ENCODE data around the gene DBP.

DNA sequence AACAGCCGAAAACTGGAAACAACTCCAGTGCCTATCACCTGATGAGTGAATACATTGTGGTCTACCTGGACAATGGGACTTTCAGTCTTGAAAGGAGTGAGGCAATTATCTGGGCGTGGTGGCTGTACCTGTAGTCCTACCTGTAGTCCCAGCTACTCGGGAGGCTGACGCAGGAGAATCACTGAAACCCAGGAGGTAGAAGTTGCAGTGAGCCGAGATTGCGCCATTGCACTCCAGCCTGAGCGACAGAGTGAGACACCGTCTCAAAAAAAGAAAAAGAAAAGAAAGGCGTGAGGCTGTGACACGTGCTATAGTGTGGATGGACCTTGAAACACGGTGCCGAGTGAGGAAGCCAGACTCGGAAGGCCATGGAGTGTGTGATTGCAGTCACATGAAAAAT, 39.7 kb upstream of the DBP start:
- no peak for TF ChIP-seq EP300 (IDR thresholded peaks at IDR 0.05)
- TF ChIP-seq POLR2A (IDR thresholded peaks at IDR 0.05), result no peak
- TF ChIP-seq, protein P1, sequence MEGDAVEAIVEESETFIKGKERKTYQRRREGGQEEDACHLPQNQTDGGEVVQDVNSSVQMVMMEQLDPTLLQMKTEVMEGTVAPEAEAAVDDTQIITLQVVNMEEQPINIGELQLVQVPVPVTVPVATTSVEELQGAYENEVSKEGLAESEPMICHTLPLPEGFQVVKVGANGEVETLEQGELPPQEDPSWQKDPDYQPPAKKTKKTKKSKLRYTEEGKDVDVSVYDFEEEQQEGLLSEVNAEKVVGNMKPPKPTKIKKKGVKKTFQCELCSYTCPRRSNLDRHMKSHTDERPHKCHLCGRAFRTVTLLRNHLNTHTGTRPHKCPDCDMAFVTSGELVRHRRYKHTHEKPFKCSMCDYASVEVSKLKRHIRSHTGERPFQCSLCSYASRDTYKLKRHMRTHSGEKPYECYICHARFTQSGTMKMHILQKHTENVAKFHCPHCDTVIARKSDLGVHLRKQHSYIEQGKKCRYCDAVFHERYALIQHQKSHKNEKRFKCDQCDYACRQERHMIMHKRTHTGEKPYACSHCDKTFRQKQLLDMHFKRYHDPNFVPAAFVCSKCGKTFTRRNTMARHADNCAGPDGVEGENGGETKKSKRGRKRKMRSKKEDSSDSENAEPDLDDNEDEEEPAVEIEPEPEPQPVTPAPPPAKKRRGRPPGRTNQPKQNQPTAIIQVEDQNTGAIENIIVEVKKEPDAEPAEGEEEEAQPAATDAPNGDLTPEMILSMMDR (IDR thresholded peaks at IDR 0.05), result no peak
